H9 (cell line): ENCODE results near the gene CHN1. TPM values are rescaled to one million over a fixed set of nuclear protein-coding genes. Genes with fewer than 3 reads are reported as not detected.
A peak's percentile ranks its signal among the peaks of the same experiment; 100 is the strongest.

Experiments used
- DNase-seq: peaks from one replicate; pipeline ENCODE4 v3.0.0-alpha.2; 2017
- H2AFZ ChIP-seq: one replicate; pipeline ENCODE4 v1.6.1; 2013; ENCODE audit warnings: mild to moderate bottlenecking, low read length, control low read depth, moderate library complexity
- H2AK5ac ChIP-seq: 2 replicates; pipeline ENCODE4 v1.6.1; 2013; ENCODE audit warnings: low read length, control low read depth, mixed read lengths; ENCODE audit not compliant: insufficient read length
- H2BK120ac ChIP-seq: one replicate; pipeline ENCODE4 v1.6.1; 2013; ENCODE audit warnings: low read depth, mild to moderate bottlenecking, low read length, control low read depth, inconsistent platforms; ENCODE audit not compliant: poor library complexity, severe bottlenecking
- H2BK12ac ChIP-seq: 2 replicates; pipeline ENCODE4 v1.6.1; 2013; ENCODE audit warnings: low read length, control low read depth, mixed read lengths, low read depth; ENCODE audit not compliant: insufficient read length
- H2BK15ac ChIP-seq: 2 replicates; pipeline ENCODE4 v1.6.1; 2013; ENCODE audit warnings: low read depth, low read length, control low read depth
- H2BK20ac ChIP-seq: one replicate; pipeline ENCODE4 v1.6.1; 2013; ENCODE audit warnings: low read depth, mild to moderate bottlenecking, low read length, control low read depth, inconsistent platforms; ENCODE audit not compliant: poor library complexity, severe bottlenecking
- H2BK5ac ChIP-seq: 2 replicates; pipeline ENCODE4 v1.6.1; 2013; ENCODE audit warnings: low read length, control low read depth, mixed read lengths; ENCODE audit not compliant: insufficient read length
- H3K14ac ChIP-seq: 2 replicates; pipeline ENCODE4 v1.6.1; 2013; ENCODE audit warnings: low read length, control low read depth; ENCODE audit not compliant: insufficient read depth
- H3K18ac ChIP-seq: 2 replicates; pipeline ENCODE4 v1.6.1; 2013; ENCODE audit warnings: low read depth, mild to moderate bottlenecking, mixed read lengths, low read length, control low read depth; ENCODE audit not compliant: insufficient read length
- H3K23ac ChIP-seq: 2 replicates; pipeline ENCODE4 v1.6.1; 2013; ENCODE audit warnings: low read length, control low read depth, mixed read lengths, low read depth; ENCODE audit not compliant: insufficient read length
- H3K23me2 ChIP-seq: 2 replicates; pipeline ENCODE4 v1.6.1; 2013; ENCODE audit warnings: low read depth, mild to moderate bottlenecking, mixed read lengths, low read length, control low read depth; ENCODE audit not compliant: insufficient read length, poor library complexity, severe bottlenecking
- H3K27ac ChIP-seq: 2 replicates; pipeline ENCODE4 v1.5.1; 2013; ENCODE audit warnings: low read length, control low read depth, mixed read lengths, low read depth; ENCODE audit not compliant: insufficient read length
- H3K27me3 ChIP-seq: 2 replicates; pipeline ENCODE4 v1.6.1; 2013; ENCODE audit warnings: low read length, control low read depth, inconsistent platforms; ENCODE audit not compliant: insufficient read depth
- H3K4ac ChIP-seq: 2 replicates; pipeline ENCODE4 v1.6.1; 2013; ENCODE audit warnings: low read depth, mild to moderate bottlenecking, control low read depth, inconsistent platforms, low read length, moderate library complexity
- H3K4me1 ChIP-seq: 2 replicates; pipeline ENCODE4 v1.6.1; 2013; ENCODE audit warnings: low read length, control low read depth, inconsistent platforms; ENCODE audit not compliant: insufficient read depth
- H3K4me2 ChIP-seq: 2 replicates; pipeline ENCODE4 v1.6.1; 2013; ENCODE audit warnings: low read length, control low read depth, mixed read lengths; ENCODE audit not compliant: insufficient read length, insufficient read depth
- H3K56ac ChIP-seq: 2 replicates; pipeline ENCODE4 v1.6.1; 2013; ENCODE audit warnings: low read depth, mild to moderate bottlenecking, mixed read lengths, low read length, control low read depth; ENCODE audit not compliant: insufficient read length
- H3K79me1 ChIP-seq: 2 replicates; pipeline ENCODE4 v1.6.1; 2013; ENCODE audit warnings: low read depth, mild to moderate bottlenecking, moderate library complexity, low read length, control low read depth, inconsistent platforms; ENCODE audit not compliant: insufficient read depth, poor library complexity, severe bottlenecking
- H3K79me2 ChIP-seq: 2 replicates; pipeline ENCODE4 v1.6.1; 2013; ENCODE audit warnings: low read length, control low read depth, inconsistent platforms; ENCODE audit not compliant: insufficient read depth
- H3K9ac ChIP-seq: 2 replicates; pipeline ENCODE4 v1.6.1; 2013; ENCODE audit warnings: low read length, control low read depth, mixed read lengths; ENCODE audit not compliant: insufficient read length; ENCODE audit errors: extremely low read depth
- H3K9me3 ChIP-seq: one replicate; pipeline ENCODE4 v1.6.1; 2013; ENCODE audit warnings: low read depth, low read length, inconsistent platforms; ENCODE audit not compliant: control insufficient read depth
- H3T11ph ChIP-seq: one replicate; pipeline ENCODE4 v1.6.1; 2013; ENCODE audit warnings: mild to moderate bottlenecking, low read length, control low read depth, inconsistent platforms
- H4K20me1 ChIP-seq: one replicate; pipeline ENCODE4 v1.6.1; 2013; ENCODE audit not compliant: control insufficient read depth, insufficient read length, insufficient read depth
- H4K5ac ChIP-seq: 2 replicates; pipeline ENCODE4 v1.6.1; 2013; ENCODE audit warnings: low read depth, mild to moderate bottlenecking, mixed read lengths, low read length, control low read depth; ENCODE audit not compliant: insufficient read length
- H4K8ac ChIP-seq: replicated peaks from 2 replicates; pipeline ENCODE4 v1.6.1; 2013; ENCODE audit warnings: low read length, control low read depth, mixed read lengths, low read depth; ENCODE audit not compliant: insufficient read length
- H4K91ac ChIP-seq: 2 replicates; pipeline ENCODE4 v1.6.1; 2013; ENCODE audit warnings: low read depth, mild to moderate bottlenecking, moderate library complexity, mixed read lengths, low read length, control low read depth; ENCODE audit not compliant: insufficient read length
- H3K27ac Mint-ChIP-seq, 3 experiments: 2 replicates in 2 of 3; 3 replicates in 1 of 3; pipeline ENCODE4 v1.8.0; 2020 to 2021; ENCODE audit warnings: mixed read lengths in 3 of 3, mild to moderate bottlenecking in 1 of 3, moderate library complexity in 1 of 3
- H3K27me3 Mint-ChIP-seq: 2 replicates; pipeline ENCODE4 v1.8.0; 2021; ENCODE audit warnings: low read depth, mild to moderate bottlenecking, moderate library complexity, mixed read lengths
- H3K36me3 Mint-ChIP-seq, 3 experiments: 2 replicates in 2 of 3; 3 replicates in 1 of 3; pipeline ENCODE4 v1.8.0; 2020 to 2021; ENCODE audit warnings: low read depth in 3 of 3, mixed read lengths in 3 of 3; ENCODE audit not compliant: insufficient read depth in 1 of 3
- H3K4me1 Mint-ChIP-seq, 2 experiments: 2 replicates each; pipeline ENCODE4 v1.8.0; 2020; ENCODE audit warnings: mixed read lengths in 2 of 2
- H3K4me3 Mint-ChIP-seq, 2 experiments: 2 replicates in 1 of 2; 3 replicates in 1 of 2; pipeline ENCODE4 v1.8.0; 2020 to 2021; ENCODE audit warnings: mild to moderate bottlenecking in 2 of 2, mixed read lengths in 2 of 2, moderate library complexity in 1 of 2
- H3K9me3 Mint-ChIP-seq, 2 experiments: 2 replicates in 1 of 2; 3 replicates in 1 of 2; pipeline ENCODE4 v1.8.0; 2020; ENCODE audit warnings: mild to moderate bottlenecking in 2 of 2, mixed read lengths in 2 of 2, moderate library complexity in 1 of 2
- CTCF ChIP-seq: fragments of 200-600 bp; sonication (generic); conservative IDR thresholded peaks from 3 replicates; pipeline ENCODE4 v1.8.0; 2021; ENCODE audit warnings: antibody characterized with exemption, mild to moderate bottlenecking
- WGBS: extraction: QIAGEN DNeasy Blood & Tissue Kit; methylation state at CpG from one replicate; pipeline ENCODE4 v1.1.7; 2013; ENCODE audit warnings: missing lambda C conversion rate, low lambda C conversion rate, mixed read lengths; ENCODE audit not compliant: insufficient read length; ENCODE audit errors: extremely low coverage; 5-methylcytosine and 5-hydroxymethylcytosine counted together
- total RNA-seq: library from RNA; stranded (reverse); gene quantifications from 2 replicates; pipeline ENCODE4 v1.2.1, GENCODE V29; 2021

The CHN1 gene
- total RNA-seq, 1 experiment from 2014 or later, result 33.9 TPM

GRCh38 chr2:174794851-174795374, 210.3 kb downstream of the CHN1 start:
- Histone ChIP-seq H2BK15ac (no peak overlapping the region), H3K23ac (no peak overlapping the region), H4K5ac (no peak overlapping the region), H3K27me3 (no peaks in the 10 kb centered on the region), H2BK120ac (no peak overlapping the region), H2BK12ac (no peak overlapping the region), H3K18ac (no peak overlapping the region), H3K79me1 (no peaks in the 10 kb centered on the region), H2AK5ac (no peak overlapping the region), H3T11ph (no peak overlapping the region), H3K4ac (no peak overlapping the region), H3K14ac (no peak overlapping the region), H3K27ac (no peak overlapping the region), H3K9ac (no peak overlapping the region), H3K4me1 (peaks cover 23% of the 10 kb centered on the region; the same call in 1 of the 2 replicates), H3K9me3 (no peaks in the 10 kb centered on the region), H3K79me2 (no peaks in the 10 kb centered on the region), H3K23me2 (no peaks in the 10 kb centered on the region), H2BK5ac (no peak overlapping the region), H4K8ac (no peak overlapping the region), H3K4me2 (no peak overlapping the region), H2BK20ac (no peak overlapping the region), H4K20me1 (no peaks in the 10 kb centered on the region), H3K56ac (no peak overlapping the region), H4K91ac (no peak overlapping the region), H2AFZ (no peak overlapping the region)
- Mint-ChIP-seq H3K36me3 (peaks cover 8 to 26% (median 22%) of the 10 kb centered on the region in 3 experiments), H3K4me3 (no peak overlapping the region), H3K4me1 (peaks cover 69 to 78% of the 10 kb centered on the region in 2 experiments), H3K27me3 (no peaks in the 10 kb centered on the region), H3K27ac (peak overlapping the region in 2 of 3 experiments; percentile 32 to 39; a peak in 2 of 7 replicates), H3K9me3 (peaks cover 0 to 3% of the 10 kb centered on the region in 2 experiments; a peak in 1 of 5 replicates)
- TF ChIP-seq CTCF, result no peak
- no CpG with 5 or more reads among the region's 3 CpGs for WGBS
- no peak for DNase-seq
